NCI-H2107 treated with DMSO at 0.1 percent for 48 hours (cell line): ENCODE results near the gene RBBP8.
A peak's percentile ranks its signal among the peaks of the same experiment; 100 is the strongest.

Experiments used
- DNase-seq: peaks from one replicate; lab custom pipeline; 2025; ENCODE audit not compliant: unreplicated experiment; lab: John Stamatoyannopoulos, UW

Gene RBBP8

GRCh38 chr18:23059541-23060465 lies 126.7 kb downstream of the RBBP8 start:
- no peak for DNase-seq

DNA sequence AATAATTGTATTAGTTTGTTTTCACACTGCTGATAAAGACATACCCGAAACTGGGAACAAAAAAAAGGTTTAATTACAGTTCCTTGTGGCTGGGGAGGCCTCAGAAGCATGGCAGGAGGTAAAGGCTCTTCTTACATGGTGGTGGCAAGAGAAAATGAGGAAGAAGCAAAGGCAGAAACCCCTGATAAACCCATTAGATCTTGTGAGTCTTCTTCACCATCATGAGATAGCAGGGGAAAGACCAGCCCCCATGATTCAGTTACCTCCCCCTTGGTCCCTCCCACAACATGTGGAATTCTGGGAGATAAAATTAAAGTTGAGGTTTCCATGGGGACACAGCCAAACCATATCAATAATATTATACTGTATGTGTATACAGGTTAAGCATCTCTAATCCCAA lies 128.9 kb downstream of the RBBP8 start:
- DNase-seq, result no peak

- DNase-seq, result no peak
Measured at GRCh38 chr18:23063502-23063901, 130.4 kb downstream of the RBBP8 start.

DNA sequence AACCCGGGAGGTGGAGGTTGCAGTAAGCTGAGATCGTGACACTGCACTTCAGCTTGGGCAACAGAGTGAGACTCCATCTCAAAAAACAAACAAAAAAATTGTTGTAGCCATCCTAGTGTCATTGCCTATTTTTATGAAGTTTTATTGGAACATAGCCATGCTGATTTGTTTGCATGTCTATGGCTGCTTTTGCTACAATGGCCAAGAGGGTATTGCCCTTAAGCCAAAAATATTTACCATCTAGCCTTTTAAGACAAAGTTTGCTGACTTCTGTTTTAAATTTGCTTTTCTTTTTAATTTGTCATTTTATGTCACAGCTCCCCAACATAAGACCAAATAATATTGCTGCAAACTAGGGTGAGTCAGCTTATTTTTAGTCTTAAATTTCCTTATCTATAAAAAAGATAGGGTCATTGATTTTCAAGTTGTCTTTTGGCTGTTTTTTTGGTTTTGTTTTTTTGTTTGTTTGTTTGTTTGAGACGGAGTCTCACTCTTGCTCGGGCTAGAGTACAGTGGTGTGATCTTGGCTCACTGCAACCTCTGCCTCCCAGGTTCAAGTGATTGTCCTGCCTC lies 132.2 kb downstream of the RBBP8 start:
- DNase-seq, result no peak

- DNase-seq, result no peak
Measured at GRCh38 chr18:23066060-23066459, 132.9 kb downstream of the RBBP8 start.

DNA sequence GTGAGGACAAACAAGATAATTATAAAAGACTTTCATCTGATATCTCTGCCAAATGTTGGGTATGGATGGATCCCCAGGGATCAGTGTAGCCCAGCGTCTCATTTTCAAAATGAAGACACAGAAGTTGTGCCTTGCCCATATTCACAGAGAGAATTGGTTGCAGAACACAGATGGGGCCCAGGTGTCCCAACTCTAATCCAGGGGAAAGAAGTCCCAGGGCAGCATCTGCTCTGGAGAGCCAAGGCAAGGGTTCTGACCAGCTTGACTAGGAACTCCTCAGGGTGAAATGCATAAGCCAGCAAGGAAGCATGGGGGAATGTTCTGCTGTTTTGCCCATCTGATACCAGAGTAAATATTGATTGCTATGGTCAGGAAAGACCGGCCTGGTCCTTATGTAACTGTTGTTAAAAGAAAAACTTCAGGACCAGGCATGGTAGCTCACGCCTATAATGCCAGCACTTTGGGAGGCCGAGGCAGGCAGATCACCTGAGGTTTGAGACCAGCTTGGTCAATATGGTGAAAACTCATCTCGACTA lies 133.4 kb downstream of the RBBP8 start:
- DNase-seq, result no peak

- no peak for DNase-seq
Measured at GRCh38 chr18:23067236-23067635, 134.1 kb downstream of the RBBP8 start.

- DNase-seq, result no peak
Measured at GRCh38 chr18:23068011-23068410, 134.9 kb downstream of the RBBP8 start.

- no peak for DNase-seq
Measured at GRCh38 chr18:23068570-23069310, 135.6 kb downstream of the RBBP8 start.

DNA sequence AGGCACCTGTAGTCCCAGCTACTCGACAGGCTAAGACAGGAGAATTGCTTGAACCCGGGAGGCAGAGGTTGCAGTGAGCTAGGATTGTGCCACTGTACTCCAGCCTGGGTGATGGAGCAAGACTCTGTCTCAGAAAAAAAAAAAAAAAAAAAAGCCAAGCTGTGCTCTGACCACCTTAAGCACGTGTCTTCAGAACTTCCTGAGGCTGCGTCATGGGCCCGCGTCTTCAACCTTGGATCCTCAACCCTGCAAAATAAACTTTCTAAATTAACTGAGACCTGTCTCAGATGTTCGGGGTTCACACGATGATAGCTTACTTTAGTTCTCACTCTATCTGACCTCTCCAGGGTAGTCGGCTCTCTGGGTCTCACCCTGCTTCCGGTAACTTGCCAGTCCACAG lies 136.4 kb downstream of the RBBP8 start:
- no peak for DNase-seq

GRCh38 chr18:23069898-23070297 lies 136.8 kb downstream of the RBBP8 start:
- no peak for DNase-seq

- DNase-seq, result peak; percentile 1
Measured at GRCh38 chr18:23071285-23071684, 138.2 kb downstream of the RBBP8 start.

GRCh38 chr18:23072079-23072478 lies 139.0 kb downstream of the RBBP8 start:
- DNase-seq, result no peak

GRCh38 chr18:23073996-23074606 lies 141.0 kb downstream of the RBBP8 start:
- no peak for DNase-seq
